GM18909 (cell line): ENCODE results near the gene UQCRQ.

ENCODE experiments used
- ATAC-seq: cut with Tn5 transposase; IDR thresholded peaks from one replicate; pipeline ENCODE4 v1.9.1; 2021; ENCODE audit warnings: mild to moderate bottlenecking; ENCODE audit not compliant: unreplicated experiment, poor library complexity

The UQCRQ gene

DNA sequence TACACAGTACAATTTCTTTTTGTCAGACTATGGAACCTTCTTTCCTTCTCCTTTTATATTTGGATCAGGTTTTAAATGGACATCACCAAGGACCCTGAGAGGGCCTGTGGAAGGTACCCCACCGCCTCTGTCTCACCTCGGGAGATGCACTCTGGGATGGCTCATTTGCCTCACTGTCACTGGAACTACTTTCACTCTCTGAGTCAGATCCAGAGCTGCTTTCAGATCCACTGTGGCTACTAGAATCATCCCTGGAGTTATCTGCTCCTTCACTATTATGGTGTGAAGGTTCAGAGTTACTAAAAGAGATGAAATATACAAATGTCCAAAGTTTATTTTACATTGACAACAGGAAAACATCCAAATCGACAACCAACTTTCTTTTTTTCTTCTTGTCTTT is 31.7 kb downstream of the UQCRQ start:
- no peak for ATAC-seq

DNA sequence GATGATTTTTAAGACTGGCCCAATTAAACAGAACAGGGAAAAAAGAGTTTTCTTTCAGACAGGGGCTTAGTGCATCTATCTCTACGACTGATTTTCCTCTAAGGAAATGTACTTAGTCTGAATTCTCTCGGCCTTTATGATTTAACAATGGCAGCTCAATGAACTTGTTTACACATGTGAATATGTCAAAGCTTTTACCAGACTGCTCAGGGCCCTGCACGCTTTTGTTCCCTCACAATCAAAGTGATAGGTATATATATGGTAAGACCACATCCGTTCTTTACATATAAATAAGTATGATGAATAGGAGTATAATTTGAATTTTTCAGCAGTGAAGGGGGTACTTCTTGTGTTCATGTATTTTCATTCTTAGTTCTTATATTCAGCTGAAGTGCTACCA is 34.6 kb downstream of the UQCRQ start:
- no peak for ATAC-seq

DNA sequence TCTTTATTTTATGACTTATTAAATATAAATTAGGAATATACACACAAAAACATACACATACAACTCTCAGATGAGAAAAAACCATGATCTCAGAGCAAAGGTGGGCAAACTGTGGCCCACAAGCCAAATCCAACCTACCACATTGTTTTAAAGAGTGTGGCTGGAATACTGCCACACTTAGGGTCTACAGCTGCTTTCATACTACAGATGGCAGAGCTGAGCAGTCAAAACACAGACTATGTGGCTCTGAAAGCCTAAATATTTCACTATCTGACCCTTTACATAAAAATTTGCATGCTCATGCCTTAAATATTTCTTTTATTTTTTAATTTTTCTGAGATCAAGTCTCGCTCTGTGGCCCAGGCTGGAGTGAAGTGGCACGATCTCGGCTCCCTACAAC is 35.3 kb downstream of the UQCRQ start:
- ATAC-seq: no peak

DNA sequence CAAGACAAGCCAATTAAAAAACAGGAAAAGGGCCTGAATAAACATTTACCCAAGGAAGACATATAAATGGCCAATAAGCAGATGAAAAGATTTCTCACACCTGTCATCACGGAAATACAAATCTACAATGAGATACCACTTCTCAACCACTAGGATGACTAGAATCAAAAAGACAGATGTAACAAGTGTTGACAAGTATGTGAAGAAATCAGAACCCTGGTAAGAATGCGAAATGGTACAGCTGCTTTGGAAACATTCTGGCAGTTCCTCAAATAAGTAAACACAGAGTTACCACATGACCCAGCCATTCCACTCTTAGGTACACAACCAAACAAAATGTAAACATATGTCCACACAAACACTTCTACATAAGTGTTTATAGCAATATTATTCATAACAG is 39.5 kb downstream of the UQCRQ start:
- ATAC-seq: no peak

DNA sequence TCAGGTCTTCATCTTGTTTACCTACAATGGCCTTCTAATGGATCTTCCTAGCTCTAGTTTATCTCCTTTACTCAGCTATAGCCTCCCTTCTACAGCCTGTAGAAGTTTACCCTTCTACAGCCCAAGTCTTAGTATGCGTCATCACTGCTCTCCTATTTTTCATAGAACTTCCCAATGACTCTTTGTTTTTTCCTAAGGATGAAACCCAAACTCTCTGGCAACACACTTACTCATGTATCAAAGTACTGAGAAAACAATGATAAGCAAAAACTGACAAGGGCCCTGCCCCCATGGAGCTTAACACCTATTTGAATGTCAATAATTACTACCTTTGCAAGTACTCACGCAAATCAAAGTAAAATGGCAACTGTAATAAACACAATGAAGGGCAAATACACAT is 40.7 kb downstream of the UQCRQ start:
- no peak for ATAC-seq

DNA sequence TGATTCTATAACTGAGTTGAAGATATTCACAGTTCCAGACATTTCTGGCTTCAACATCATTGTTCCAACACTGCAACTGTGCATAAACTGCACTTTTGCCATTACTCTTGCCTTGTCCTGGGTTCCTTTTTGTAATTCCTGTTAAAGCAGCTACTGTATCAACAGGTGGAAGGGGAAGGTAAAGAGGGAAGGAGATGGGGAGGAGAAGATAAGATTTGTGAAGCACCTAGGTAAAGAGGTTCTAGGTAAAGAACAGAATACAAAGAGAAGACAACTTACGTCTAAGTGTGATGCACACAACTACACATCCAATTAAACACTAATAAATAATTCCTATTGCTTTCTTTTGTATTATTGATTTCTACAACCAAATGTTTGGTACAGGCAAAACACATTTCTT is 43.3 kb downstream of the UQCRQ start:
- ATAC-seq: no peak

DNA sequence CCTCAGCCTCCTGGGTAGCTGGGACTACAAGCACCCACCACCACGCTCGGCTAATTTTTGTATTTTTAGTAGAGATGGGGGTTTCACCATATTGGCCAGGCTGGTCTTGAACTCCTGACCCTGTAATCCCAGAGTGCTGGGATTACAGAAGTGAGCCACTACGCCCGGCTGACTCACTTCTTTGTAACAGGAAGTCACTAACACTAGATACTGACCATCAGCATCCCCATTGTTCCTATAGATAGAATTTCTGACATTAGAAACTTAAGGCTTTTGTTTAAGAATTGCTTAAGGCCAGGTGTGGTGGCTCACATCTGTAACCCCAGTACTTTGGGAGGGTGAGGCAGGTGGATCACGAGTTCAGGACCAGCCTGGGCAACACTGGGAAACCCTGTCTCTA is 49.2 kb downstream of the UQCRQ start:
- ATAC-seq: no peak

DNA sequence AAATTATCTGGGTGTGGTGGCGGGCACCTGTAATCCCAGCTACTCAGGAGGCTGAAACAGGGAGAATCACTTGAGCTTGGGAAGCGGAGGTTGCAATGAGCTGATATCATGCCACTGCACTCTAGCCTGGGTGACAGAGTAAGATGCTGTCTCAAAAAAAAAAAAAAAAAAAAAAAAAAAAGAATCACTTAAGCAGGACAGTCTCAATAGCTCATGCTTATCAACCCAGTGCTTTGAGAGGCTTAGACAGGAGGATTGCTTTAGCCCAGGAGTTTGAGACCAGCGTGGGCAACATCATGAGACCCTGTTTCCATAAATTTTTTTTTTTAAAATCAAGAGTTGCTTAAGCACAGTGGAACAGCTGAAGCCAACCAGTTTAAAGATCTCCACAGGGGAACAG is 49.6 kb downstream of the UQCRQ start:
- no peak for ATAC-seq
